Heart left ventricle (tissue), 13 donors: Measurements from ENCODE around the gene GGCT.

Source experiments
- POLR2A ChIP-seq, 2 donors: fragments of 450-650 bp; IDR thresholded peaks; one replicate each; pipeline ENCODE4 v1.6.1; 2017; ENCODE audit warnings: antibody characterized with exemption in 2 of 2, mild to moderate bottlenecking in 2 of 2, moderate library complexity in 2 of 2
- TF ChIP-seq, protein P1 (sequence below), 12 donors: fragments of 200-600 bp; sonication (generic) in 4 of 12; IDR thresholded peaks; one replicate each; pipeline versions ENCODE4 v1.5.0 to v1.8.0; 2018 to 2022; ENCODE audit warnings: antibody characterized with exemption in 12 of 12, mild to moderate bottlenecking in 5 of 12
- donor health status: ischemic (EF 13 %, LVEDD 7.1; RV severe dilation, severe dysfunction).
- donor health status: DM: no; HTN: yes; CAD: no.
- donor health status: DM: no; HTN: no; CAD: no.
- donor health status: ischemic (EF 25% LVEDD 6.9; RV normal size, moderate dysfunction).
- donor health status: ischemic (EF 25% LVEDD 5.7; RV mildly dilated, moderate dysfunction).
- donor health status: ischemic (EF 35%, LVEDD 5.7; RV mildly dilated, moderate dysfunction).
- donor health status: nonischemic (EF 11% LVEDD 7.7; RV severe dilation, severe dysfunction).
- donor health status: DM: yes; HTN: yes; CAD: no.
- donor health status: PGD.
- donor health status: ischemic (EF 29% LVEDD 5.4; RV normal size, mild dysfunction).
- donor health status: nonischemic (EF 23%, LVEDD 6.1; RV moderate dilation, normal function).

DNA sequence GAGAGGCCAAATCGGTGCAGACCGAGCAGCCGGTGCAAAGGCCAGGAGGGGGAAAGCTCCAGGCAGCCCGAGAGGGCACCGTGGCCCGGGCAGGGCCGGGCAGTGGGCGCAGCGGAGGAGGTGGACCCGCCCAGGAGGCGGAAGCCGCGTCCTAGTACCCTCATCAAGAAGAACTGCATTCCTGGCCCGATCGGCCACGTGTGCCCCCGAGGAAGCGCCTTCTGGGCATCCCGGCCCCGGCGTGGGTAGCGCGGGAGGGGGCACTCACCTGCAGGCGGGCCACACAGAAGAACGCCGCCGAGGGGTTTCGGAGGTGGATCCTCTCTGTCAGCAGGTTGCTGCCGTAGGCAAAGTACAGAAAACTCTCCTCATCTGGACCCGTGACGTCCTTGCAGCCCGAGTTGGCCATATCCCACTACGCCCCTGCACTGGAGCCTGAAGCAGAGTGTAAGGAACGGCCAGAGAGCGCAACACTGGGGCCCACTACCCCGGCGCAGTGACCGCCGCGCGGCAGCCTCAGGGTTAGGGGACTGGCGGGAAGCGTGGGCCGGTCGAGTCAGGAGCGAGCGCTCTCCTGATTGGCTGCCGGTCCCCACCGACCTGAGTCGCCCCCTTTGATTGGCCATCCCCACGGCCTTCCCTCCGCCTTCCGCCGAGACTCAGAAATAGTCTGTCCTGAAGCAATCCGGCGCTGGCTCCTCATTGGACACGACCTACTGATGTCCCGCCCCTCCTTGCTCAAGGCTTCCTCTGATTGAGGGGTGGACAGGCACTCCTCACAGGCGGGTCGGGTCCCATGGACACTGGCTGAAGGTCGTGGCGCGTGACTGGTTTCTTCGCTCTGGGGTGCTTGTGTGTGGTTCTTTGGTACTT is at the start of gene GGCT:
- TF ChIP-seq, protein P1, sequence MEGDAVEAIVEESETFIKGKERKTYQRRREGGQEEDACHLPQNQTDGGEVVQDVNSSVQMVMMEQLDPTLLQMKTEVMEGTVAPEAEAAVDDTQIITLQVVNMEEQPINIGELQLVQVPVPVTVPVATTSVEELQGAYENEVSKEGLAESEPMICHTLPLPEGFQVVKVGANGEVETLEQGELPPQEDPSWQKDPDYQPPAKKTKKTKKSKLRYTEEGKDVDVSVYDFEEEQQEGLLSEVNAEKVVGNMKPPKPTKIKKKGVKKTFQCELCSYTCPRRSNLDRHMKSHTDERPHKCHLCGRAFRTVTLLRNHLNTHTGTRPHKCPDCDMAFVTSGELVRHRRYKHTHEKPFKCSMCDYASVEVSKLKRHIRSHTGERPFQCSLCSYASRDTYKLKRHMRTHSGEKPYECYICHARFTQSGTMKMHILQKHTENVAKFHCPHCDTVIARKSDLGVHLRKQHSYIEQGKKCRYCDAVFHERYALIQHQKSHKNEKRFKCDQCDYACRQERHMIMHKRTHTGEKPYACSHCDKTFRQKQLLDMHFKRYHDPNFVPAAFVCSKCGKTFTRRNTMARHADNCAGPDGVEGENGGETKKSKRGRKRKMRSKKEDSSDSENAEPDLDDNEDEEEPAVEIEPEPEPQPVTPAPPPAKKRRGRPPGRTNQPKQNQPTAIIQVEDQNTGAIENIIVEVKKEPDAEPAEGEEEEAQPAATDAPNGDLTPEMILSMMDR (IDR thresholded peaks at IDR 0.05), result no peak
- peak in 1 of 2 donors; percentile 79 for TF ChIP-seq POLR2A (IDR thresholded peaks at IDR 0.05)
